Measurements from ENCODE around the gene GPR78. TPM values are rescaled to one million over a fixed set of nuclear protein-coding genes. Genes with fewer than 3 reads are reported as not detected.
A peak's percentile ranks its signal among the peaks of the same experiment; 100 is the strongest.

GPR78 gene
- total RNA-seq, 1 experiment from 2014 or later: 5.7 TPM

DNA sequence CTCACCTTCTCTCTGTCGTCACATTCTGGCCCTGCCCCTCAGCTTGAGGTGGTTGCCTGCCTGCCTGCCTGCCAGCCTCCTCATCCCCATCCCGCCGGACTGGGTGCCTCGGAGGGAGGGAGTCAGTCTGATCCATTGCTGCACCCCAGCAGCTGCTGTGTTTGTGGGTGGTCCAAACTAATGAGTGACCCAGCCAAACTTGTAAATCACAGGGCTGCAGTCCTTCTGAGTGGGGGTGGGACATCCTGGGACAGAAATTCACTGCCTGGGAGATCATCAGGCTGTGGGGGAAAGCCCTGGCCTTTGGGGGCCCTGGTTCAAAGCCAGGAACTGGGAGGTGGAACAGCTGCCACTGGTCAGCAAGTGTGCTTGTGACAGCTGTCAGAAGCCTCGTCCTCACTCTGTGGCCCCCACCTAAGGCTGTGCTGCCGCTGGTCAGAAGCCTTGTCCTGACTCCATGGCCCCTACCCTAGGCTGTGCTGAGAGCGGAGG lies 5.6 kb downstream of the GPR78 start:
- ATAC-seq (no peak), DNase-seq (ENCODE audit: low spot score) (peak; percentile 7)
- no peak overlapping the region for H3K27ac Mint-ChIP-seq
- peaks cover 33% of the 10 kb centered on the region for H3K27me3 Mint-ChIP-seq (ENCODE audit: low read depth)
- H3K4me3 Mint-ChIP-seq: no peak overlapping the region
- no peaks in the 10 kb centered on the region for H3K36me3 Mint-ChIP-seq
- ChIA-PET CTCF (interaction anchor here (0.6 to 1.8 kb wide), 9 partner anchors 18 to 117 kb away, joined by 3 to 10 read pairs (median 4); no protein-coding TSS in a partner anchor), POLR2A (no interaction called here)
- peaks cover 22% of the 10 kb centered on the region for H3K4me1 Mint-ChIP-seq
- no peaks in the 10 kb centered on the region for H3K9me3 Mint-ChIP-seq
- TF ChIP-seq CREM (CRISPR knock-in tag; IDR thresholded peaks at IDR 0.05): no peak
- no peak for TF ChIP-seq ELF4 (CRISPR knock-in tag; IDR thresholded peaks at IDR 0.05; ENCODE audit: low read depth)

- Mint-ChIP-seq H3K36me3 (no peaks in the 10 kb centered on the region), H3K4me3 (no peak overlapping the region), H3K9me3 (no peaks in the 10 kb centered on the region), H3K27me3 (ENCODE audit: low read depth) (peaks cover 28% of the 10 kb centered on the region), H3K27ac (no peak overlapping the region), H3K4me1 (peaks cover 23% of the 10 kb centered on the region)
- CTCF ChIA-PET: interaction anchor here (0.6 to 1.8 kb wide), 11 partner anchors 12 to 149 kb away, joined by 3 to 10 read pairs (median 3); no protein-coding TSS in a partner anchor
- POLR2A ChIA-PET: no interaction called here
- DNase-seq (ENCODE audit: low spot score): no peak
- TF ChIP-seq, protein P1, sequence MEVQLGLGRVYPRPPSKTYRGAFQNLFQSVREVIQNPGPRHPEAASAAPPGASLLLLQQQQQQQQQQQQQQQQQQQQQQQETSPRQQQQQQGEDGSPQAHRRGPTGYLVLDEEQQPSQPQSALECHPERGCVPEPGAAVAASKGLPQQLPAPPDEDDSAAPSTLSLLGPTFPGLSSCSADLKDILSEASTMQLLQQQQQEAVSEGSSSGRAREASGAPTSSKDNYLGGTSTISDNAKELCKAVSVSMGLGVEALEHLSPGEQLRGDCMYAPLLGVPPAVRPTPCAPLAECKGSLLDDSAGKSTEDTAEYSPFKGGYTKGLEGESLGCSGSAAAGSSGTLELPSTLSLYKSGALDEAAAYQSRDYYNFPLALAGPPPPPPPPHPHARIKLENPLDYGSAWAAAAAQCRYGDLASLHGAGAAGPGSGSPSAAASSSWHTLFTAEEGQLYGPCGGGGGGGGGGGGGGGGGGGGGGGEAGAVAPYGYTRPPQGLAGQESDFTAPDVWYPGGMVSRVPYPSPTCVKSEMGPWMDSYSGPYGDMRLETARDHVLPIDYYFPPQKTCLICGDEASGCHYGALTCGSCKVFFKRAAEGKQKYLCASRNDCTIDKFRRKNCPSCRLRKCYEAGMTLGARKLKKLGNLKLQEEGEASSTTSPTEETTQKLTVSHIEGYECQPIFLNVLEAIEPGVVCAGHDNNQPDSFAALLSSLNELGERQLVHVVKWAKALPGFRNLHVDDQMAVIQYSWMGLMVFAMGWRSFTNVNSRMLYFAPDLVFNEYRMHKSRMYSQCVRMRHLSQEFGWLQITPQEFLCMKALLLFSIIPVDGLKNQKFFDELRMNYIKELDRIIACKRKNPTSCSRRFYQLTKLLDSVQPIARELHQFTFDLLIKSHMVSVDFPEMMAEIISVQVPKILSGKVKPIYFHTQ (CRISPR knock-in tag; IDR thresholded peaks at IDR 0.05): no peak
- TF ChIP-seq MAX (CRISPR knock-in tag; IDR thresholded peaks at IDR 0.05) (no peak), GABPB1 (CRISPR knock-in tag; IDR thresholded peaks at IDR 0.05) (no peak), ATF6 (CRISPR knock-in tag; IDR thresholded peaks at IDR 0.05) (no peak), SOX15 (CRISPR knock-in tag; IDR thresholded peaks at IDR 0.05) (no peak), ZBTB43 (CRISPR knock-in tag; IDR thresholded peaks at IDR 0.05) (no peak), MYBL2 (CRISPR knock-in tag; IDR thresholded peaks at IDR 0.05) (no peak), ETV6 (CRISPR knock-in tag; IDR thresholded peaks at IDR 0.05) (no peak)
- ATAC-seq: no peak
These were observed 6.1 kb downstream of the GPR78 start for GRCh38 chr4:8586246-8586645.

DNA sequence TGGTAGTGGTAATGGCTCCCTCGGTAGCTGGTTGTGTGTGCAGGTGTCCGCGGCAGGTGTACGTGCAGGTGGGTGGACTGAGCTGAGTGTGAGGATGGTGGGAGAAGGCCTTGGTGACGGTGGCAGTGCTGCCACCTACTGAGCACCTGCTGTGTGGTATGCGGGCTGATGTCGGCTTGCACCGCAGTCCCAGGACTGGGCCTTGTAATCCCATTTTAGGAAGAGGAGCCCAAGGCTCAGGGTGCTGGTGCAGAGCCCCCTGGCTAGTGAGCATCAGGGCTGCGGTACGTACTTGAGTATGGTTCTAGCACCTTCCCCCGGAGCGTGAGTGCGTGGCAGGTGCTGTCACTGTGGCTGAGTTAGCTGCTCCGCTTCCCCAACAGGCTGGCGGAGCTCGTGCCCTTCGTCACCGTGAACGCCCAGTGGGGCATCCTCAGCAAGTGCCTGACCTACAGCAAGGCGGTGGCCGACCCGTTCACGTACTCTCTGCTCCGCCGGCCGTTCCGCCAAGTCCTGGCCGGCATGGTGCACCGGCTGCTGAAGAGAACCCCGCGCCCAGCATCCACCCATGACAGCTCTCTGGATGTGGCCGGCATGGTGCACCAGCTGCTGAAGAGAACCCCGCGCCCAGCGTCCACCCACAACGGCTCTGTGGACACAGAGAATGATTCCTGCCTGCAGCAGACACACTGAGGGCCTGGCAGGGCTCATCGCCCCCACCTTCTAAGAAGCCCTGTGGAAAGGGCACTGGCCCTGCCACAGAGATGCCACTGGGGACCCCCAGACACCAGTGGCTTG lies 6.7 kb downstream of the GPR78 start:
- Mint-ChIP-seq H3K4me1 (peaks cover 29% of the 10 kb centered on the region), H3K27me3 (ENCODE audit: low read depth) (peaks cover 22% of the 10 kb centered on the region), H3K9me3 (no peaks in the 10 kb centered on the region), H3K36me3 (no peaks in the 10 kb centered on the region), H3K27ac (no peak overlapping the region), H3K4me3 (no peak overlapping the region)
- peak; percentile 11 for DNase-seq (ENCODE audit: low spot score)
- POLR2A ChIA-PET: no interaction called here
- peak; percentile 19 for ATAC-seq
- TF ChIP-seq CREM (CRISPR knock-in tag; IDR thresholded peaks at IDR 0.05): no peak
- TF ChIP-seq SOX15 (CRISPR knock-in tag; IDR thresholded peaks at IDR 0.05): no peak
- TF ChIP-seq GABPB1 (CRISPR knock-in tag; IDR thresholded peaks at IDR 0.05): no peak
- TF ChIP-seq, protein P2, sequence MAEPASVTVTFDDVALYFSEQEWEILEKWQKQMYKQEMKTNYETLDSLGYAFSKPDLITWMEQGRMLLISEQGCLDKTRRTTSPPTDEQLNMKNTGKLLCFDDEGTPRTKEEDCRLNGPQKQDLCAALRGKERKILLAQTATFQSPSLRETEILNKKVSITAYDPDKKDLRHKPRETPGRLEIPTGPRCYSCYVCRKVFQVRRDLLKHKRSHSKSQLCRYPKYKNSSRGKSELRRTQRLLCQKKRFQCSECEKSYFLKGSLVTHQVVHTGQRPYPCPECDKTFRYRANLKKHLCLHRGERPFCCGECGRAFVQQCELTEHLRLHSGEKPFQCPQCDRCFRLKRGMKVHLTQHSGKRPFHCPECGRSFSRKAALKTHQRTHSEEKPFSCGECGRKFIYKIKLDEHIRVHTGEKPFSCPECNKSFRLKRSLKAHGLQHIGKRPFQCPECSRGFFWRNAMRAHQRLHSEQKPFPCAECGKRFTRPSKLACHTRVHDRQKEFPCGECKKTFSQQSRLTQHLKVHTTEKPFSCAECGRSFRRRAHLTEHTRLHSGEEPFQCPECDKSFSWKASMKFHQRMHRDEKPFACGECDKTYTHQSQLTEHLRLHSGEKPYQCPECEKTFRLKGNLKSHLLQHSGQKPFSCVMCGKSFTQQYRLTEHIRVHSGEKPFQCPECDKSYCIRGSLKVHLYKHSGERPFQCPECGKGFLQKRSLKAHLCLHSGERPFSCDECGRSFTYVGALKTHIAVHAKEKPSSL (CRISPR knock-in tag; conservative IDR thresholded peaks at IDR 0.05): no peak
- no peak for TF ChIP-seq JAZF1 (CRISPR knock-in tag; IDR thresholded peaks at IDR 0.05)
- no peak for TF ChIP-seq GTF2I (CRISPR knock-in tag; conservative IDR thresholded peaks at IDR 0.05)
- TF ChIP-seq ZNF423 (CRISPR knock-in tag; IDR thresholded peaks at IDR 0.05): no peak
- no peak for TF ChIP-seq EMX1 (CRISPR knock-in tag; IDR thresholded peaks at IDR 0.05)
- CTCF ChIA-PET: interaction anchor here (0.6 to 1.8 kb wide), 11 partner anchors 12 to 150 kb away, joined by 3 to 10 read pairs (median 3); no protein-coding TSS in a partner anchor
